H9 (cell line): ENCODE results near the gene NEUROD6. TPM values are rescaled to one million over a fixed set of nuclear protein-coding genes. Genes with fewer than 3 reads are reported as not detected.
A peak's percentile ranks its signal among the peaks of the same experiment; 100 is the strongest.

Experiments used
- DNase-seq: peaks from one replicate; pipeline ENCODE4 v3.0.0-alpha.2; 2017
- H2AFZ ChIP-seq: one replicate; pipeline ENCODE4 v1.6.1; 2013; ENCODE audit warnings: mild to moderate bottlenecking, low read length, control low read depth, moderate library complexity
- H2AK5ac ChIP-seq: 2 replicates; pipeline ENCODE4 v1.6.1; 2013; ENCODE audit warnings: low read length, control low read depth, mixed read lengths; ENCODE audit not compliant: insufficient read length
- H2BK120ac ChIP-seq: one replicate; pipeline ENCODE4 v1.6.1; 2013; ENCODE audit warnings: low read depth, mild to moderate bottlenecking, low read length, control low read depth, inconsistent platforms; ENCODE audit not compliant: poor library complexity, severe bottlenecking
- H2BK12ac ChIP-seq: 2 replicates; pipeline ENCODE4 v1.6.1; 2013; ENCODE audit warnings: low read length, control low read depth, mixed read lengths, low read depth; ENCODE audit not compliant: insufficient read length
- H2BK15ac ChIP-seq: 2 replicates; pipeline ENCODE4 v1.6.1; 2013; ENCODE audit warnings: low read depth, low read length, control low read depth
- H2BK20ac ChIP-seq: one replicate; pipeline ENCODE4 v1.6.1; 2013; ENCODE audit warnings: low read depth, mild to moderate bottlenecking, low read length, control low read depth, inconsistent platforms; ENCODE audit not compliant: poor library complexity, severe bottlenecking
- H2BK5ac ChIP-seq: 2 replicates; pipeline ENCODE4 v1.6.1; 2013; ENCODE audit warnings: low read length, control low read depth, mixed read lengths; ENCODE audit not compliant: insufficient read length
- H3K14ac ChIP-seq: 2 replicates; pipeline ENCODE4 v1.6.1; 2013; ENCODE audit warnings: low read length, control low read depth; ENCODE audit not compliant: insufficient read depth
- H3K18ac ChIP-seq: 2 replicates; pipeline ENCODE4 v1.6.1; 2013; ENCODE audit warnings: low read depth, mild to moderate bottlenecking, mixed read lengths, low read length, control low read depth; ENCODE audit not compliant: insufficient read length
- H3K23ac ChIP-seq: 2 replicates; pipeline ENCODE4 v1.6.1; 2013; ENCODE audit warnings: low read length, control low read depth, mixed read lengths, low read depth; ENCODE audit not compliant: insufficient read length
- H3K23me2 ChIP-seq: 2 replicates; pipeline ENCODE4 v1.6.1; 2013; ENCODE audit warnings: low read depth, mild to moderate bottlenecking, mixed read lengths, low read length, control low read depth; ENCODE audit not compliant: insufficient read length, poor library complexity, severe bottlenecking
- H3K27ac ChIP-seq: 2 replicates; pipeline ENCODE4 v1.5.1; 2013; ENCODE audit warnings: low read length, control low read depth, mixed read lengths, low read depth; ENCODE audit not compliant: insufficient read length
- H3K27me3 ChIP-seq: 2 replicates; pipeline ENCODE4 v1.6.1; 2013; ENCODE audit warnings: low read length, control low read depth, inconsistent platforms; ENCODE audit not compliant: insufficient read depth
- H3K4ac ChIP-seq: 2 replicates; pipeline ENCODE4 v1.6.1; 2013; ENCODE audit warnings: low read depth, mild to moderate bottlenecking, control low read depth, inconsistent platforms, low read length, moderate library complexity
- H3K4me1 ChIP-seq: 2 replicates; pipeline ENCODE4 v1.6.1; 2013; ENCODE audit warnings: low read length, control low read depth, inconsistent platforms; ENCODE audit not compliant: insufficient read depth
- H3K4me2 ChIP-seq: 2 replicates; pipeline ENCODE4 v1.6.1; 2013; ENCODE audit warnings: low read length, control low read depth, mixed read lengths; ENCODE audit not compliant: insufficient read length, insufficient read depth
- H3K56ac ChIP-seq: 2 replicates; pipeline ENCODE4 v1.6.1; 2013; ENCODE audit warnings: low read depth, mild to moderate bottlenecking, mixed read lengths, low read length, control low read depth; ENCODE audit not compliant: insufficient read length
- H3K79me1 ChIP-seq: 2 replicates; pipeline ENCODE4 v1.6.1; 2013; ENCODE audit warnings: low read depth, mild to moderate bottlenecking, moderate library complexity, low read length, control low read depth, inconsistent platforms; ENCODE audit not compliant: insufficient read depth, poor library complexity, severe bottlenecking
- H3K79me2 ChIP-seq: 2 replicates; pipeline ENCODE4 v1.6.1; 2013; ENCODE audit warnings: low read length, control low read depth, inconsistent platforms; ENCODE audit not compliant: insufficient read depth
- H3K9ac ChIP-seq: 2 replicates; pipeline ENCODE4 v1.6.1; 2013; ENCODE audit warnings: low read length, control low read depth, mixed read lengths; ENCODE audit not compliant: insufficient read length; ENCODE audit errors: extremely low read depth
- H3K9me3 ChIP-seq: one replicate; pipeline ENCODE4 v1.6.1; 2013; ENCODE audit warnings: low read depth, low read length, inconsistent platforms; ENCODE audit not compliant: control insufficient read depth
- H3T11ph ChIP-seq: one replicate; pipeline ENCODE4 v1.6.1; 2013; ENCODE audit warnings: mild to moderate bottlenecking, low read length, control low read depth, inconsistent platforms
- H4K20me1 ChIP-seq: one replicate; pipeline ENCODE4 v1.6.1; 2013; ENCODE audit not compliant: control insufficient read depth, insufficient read length, insufficient read depth
- H4K5ac ChIP-seq: 2 replicates; pipeline ENCODE4 v1.6.1; 2013; ENCODE audit warnings: low read depth, mild to moderate bottlenecking, mixed read lengths, low read length, control low read depth; ENCODE audit not compliant: insufficient read length
- H4K8ac ChIP-seq: replicated peaks from 2 replicates; pipeline ENCODE4 v1.6.1; 2013; ENCODE audit warnings: low read length, control low read depth, mixed read lengths, low read depth; ENCODE audit not compliant: insufficient read length
- H4K91ac ChIP-seq: 2 replicates; pipeline ENCODE4 v1.6.1; 2013; ENCODE audit warnings: low read depth, mild to moderate bottlenecking, moderate library complexity, mixed read lengths, low read length, control low read depth; ENCODE audit not compliant: insufficient read length
- H3K27ac Mint-ChIP-seq, 3 experiments: 2 replicates in 2 of 3; 3 replicates in 1 of 3; pipeline ENCODE4 v1.8.0; 2020 to 2021; ENCODE audit warnings: mixed read lengths in 3 of 3, mild to moderate bottlenecking in 1 of 3, moderate library complexity in 1 of 3
- H3K27me3 Mint-ChIP-seq: 2 replicates; pipeline ENCODE4 v1.8.0; 2021; ENCODE audit warnings: low read depth, mild to moderate bottlenecking, moderate library complexity, mixed read lengths
- H3K36me3 Mint-ChIP-seq, 3 experiments: 2 replicates in 2 of 3; 3 replicates in 1 of 3; pipeline ENCODE4 v1.8.0; 2020 to 2021; ENCODE audit warnings: low read depth in 3 of 3, mixed read lengths in 3 of 3; ENCODE audit not compliant: insufficient read depth in 1 of 3
- H3K4me1 Mint-ChIP-seq, 2 experiments: 2 replicates each; pipeline ENCODE4 v1.8.0; 2020; ENCODE audit warnings: mixed read lengths in 2 of 2
- H3K4me3 Mint-ChIP-seq, 2 experiments: 2 replicates in 1 of 2; 3 replicates in 1 of 2; pipeline ENCODE4 v1.8.0; 2020 to 2021; ENCODE audit warnings: mild to moderate bottlenecking in 2 of 2, mixed read lengths in 2 of 2, moderate library complexity in 1 of 2
- H3K9me3 Mint-ChIP-seq, 2 experiments: 2 replicates in 1 of 2; 3 replicates in 1 of 2; pipeline ENCODE4 v1.8.0; 2020; ENCODE audit warnings: mild to moderate bottlenecking in 2 of 2, mixed read lengths in 2 of 2, moderate library complexity in 1 of 2
- WGBS: extraction: QIAGEN DNeasy Blood & Tissue Kit; methylation state at CpG from one replicate; pipeline ENCODE4 v1.1.7; 2013; ENCODE audit warnings: missing lambda C conversion rate, low lambda C conversion rate, mixed read lengths; ENCODE audit not compliant: insufficient read length; ENCODE audit errors: extremely low coverage; 5-methylcytosine and 5-hydroxymethylcytosine counted together
- total RNA-seq: library from RNA; stranded (reverse); gene quantifications from 2 replicates; pipeline ENCODE4 v1.2.1, GENCODE V29; 2021
- TF ChIP-seq, protein P1 (sequence below): fragments of 200-600 bp; sonication (generic); conservative IDR thresholded peaks from 3 replicates; pipeline ENCODE4 v1.8.0; 2021; ENCODE audit warnings: antibody characterized with exemption, mild to moderate bottlenecking

Gene NEUROD6
- total RNA-seq, 1 experiment from 2014 or later, result not detected

DNA sequence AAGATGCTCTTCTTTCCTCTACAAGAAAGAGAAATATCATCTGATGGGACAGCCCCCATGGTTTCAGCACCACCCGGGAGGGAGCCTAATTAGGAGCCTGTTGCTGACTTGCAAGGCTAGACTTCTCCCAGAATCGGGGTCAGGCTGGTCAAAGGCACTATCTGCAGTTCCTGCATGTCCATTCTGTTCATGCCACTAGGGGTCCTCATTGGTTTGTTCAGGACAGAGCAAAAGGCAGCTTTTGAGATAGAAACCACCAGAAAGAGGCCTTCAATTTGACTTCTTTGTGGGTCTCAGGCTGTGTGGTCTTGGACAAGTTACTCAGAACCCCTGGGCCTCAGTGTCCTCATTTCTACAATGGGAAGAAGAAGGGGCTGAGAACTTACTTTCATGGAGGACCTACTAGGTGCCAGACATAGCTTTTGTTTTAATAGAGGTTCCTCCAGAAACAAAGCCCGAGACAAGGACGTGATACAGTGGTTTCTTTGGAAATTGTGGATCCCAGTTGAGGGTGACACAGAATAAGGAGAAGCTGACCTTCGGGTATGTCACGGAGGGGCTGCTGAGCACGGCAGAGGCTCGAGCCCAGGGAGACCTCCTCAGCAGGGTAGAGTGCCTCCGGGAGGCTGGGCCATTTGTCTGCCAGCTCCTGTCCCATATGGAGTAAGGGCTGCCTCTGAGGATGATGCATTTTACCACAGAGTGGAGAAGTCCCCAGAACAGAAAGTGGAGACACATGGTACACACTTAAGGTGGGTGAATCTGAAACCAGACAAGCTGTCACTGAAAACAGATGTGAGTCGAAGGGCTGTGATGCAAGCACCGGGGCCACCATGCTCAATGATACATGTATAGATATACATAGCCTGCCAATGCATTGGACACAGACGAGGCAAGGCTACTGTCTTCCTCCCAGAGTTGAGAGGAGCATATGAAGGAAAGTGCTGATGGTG, 33.1 kb upstream of the NEUROD6 start:
- H3K27ac ChIP-seq, result no peak overlapping the region
- H4K20me1 ChIP-seq, result no peaks in the 10 kb centered on the region
- Mint-ChIP-seq H3K9me3 (no peaks in the 10 kb centered on the region; a peak in 2 of 5 replicates), H3K36me3 (no peaks in the 10 kb centered on the region), H3K4me1 (peaks cover 28 to 34% of the 10 kb centered on the region in 2 experiments), H3K4me3 (no peak overlapping the region), H3K27me3 (peaks cover 10% of the 10 kb centered on the region), H3K27ac (no peak overlapping the region; a peak in 1 of 7 replicates)
- H2BK12ac ChIP-seq, result no peak overlapping the region
- peaks cover 3% of the 10 kb centered on the region; the same call in 1 of the 2 replicates for H3K4me1 ChIP-seq
- H3K79me1 ChIP-seq, result no peaks in the 10 kb centered on the region
- H3K14ac ChIP-seq, result no peak overlapping the region
- no peak overlapping the region for H3K23ac ChIP-seq
- no peak overlapping the region for H3K18ac ChIP-seq
- H3K9ac ChIP-seq, result no peak overlapping the region
- no peaks in the 10 kb centered on the region for H3K23me2 ChIP-seq
- H2BK15ac ChIP-seq, result no peak overlapping the region
- H4K8ac ChIP-seq, result no peak overlapping the region
- WGBS, result no CpG with 5 or more reads among the region's 12 CpGs
- no peak overlapping the region for H3K4ac ChIP-seq
- H4K5ac ChIP-seq, result no peak overlapping the region
- H2AFZ ChIP-seq, result no peak overlapping the region
- no peak overlapping the region for H3T11ph ChIP-seq
- DNase-seq, result peak; percentile 81
- no peaks in the 10 kb centered on the region for H3K79me2 ChIP-seq
- no peak overlapping the region for H3K4me2 ChIP-seq
- no peak overlapping the region for H4K91ac ChIP-seq
- H2AK5ac ChIP-seq, result no peak overlapping the region
- TF ChIP-seq, protein P1, sequence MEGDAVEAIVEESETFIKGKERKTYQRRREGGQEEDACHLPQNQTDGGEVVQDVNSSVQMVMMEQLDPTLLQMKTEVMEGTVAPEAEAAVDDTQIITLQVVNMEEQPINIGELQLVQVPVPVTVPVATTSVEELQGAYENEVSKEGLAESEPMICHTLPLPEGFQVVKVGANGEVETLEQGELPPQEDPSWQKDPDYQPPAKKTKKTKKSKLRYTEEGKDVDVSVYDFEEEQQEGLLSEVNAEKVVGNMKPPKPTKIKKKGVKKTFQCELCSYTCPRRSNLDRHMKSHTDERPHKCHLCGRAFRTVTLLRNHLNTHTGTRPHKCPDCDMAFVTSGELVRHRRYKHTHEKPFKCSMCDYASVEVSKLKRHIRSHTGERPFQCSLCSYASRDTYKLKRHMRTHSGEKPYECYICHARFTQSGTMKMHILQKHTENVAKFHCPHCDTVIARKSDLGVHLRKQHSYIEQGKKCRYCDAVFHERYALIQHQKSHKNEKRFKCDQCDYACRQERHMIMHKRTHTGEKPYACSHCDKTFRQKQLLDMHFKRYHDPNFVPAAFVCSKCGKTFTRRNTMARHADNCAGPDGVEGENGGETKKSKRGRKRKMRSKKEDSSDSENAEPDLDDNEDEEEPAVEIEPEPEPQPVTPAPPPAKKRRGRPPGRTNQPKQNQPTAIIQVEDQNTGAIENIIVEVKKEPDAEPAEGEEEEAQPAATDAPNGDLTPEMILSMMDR, result peak; percentile 85
- H3K27me3 ChIP-seq, result no peaks in the 10 kb centered on the region
- no peak overlapping the region for H2BK5ac ChIP-seq
- H3K9me3 ChIP-seq, result no peaks in the 10 kb centered on the region
- no peak overlapping the region for H3K56ac ChIP-seq
- H2BK120ac ChIP-seq, result no peak overlapping the region
- no peak overlapping the region for H2BK20ac ChIP-seq
